NB4 (cell line): Measurements from ENCODE around the gene MTA2.

Source experiments
- POLR2A ChIP-seq: IDR thresholded peaks from 2 replicates; pipeline ENCODE4 v1.6.1; 2011; ENCODE audit warnings: mild to moderate bottlenecking; ENCODE audit not compliant: insufficient read length; ENCODE audit errors: extremely low read depth
- TF ChIP-seq, protein P1 (sequence below): IDR thresholded peaks from 2 replicates; pipeline ENCODE4 v1.6.1; 2011; ENCODE audit warnings: low read depth, low read length
- TF ChIP-seq, protein P2 (sequence below): IDR thresholded peaks from one replicate; pipeline ENCODE4 v1.5.1; 2012; ENCODE audit warnings: low read depth, low read length

DNA sequence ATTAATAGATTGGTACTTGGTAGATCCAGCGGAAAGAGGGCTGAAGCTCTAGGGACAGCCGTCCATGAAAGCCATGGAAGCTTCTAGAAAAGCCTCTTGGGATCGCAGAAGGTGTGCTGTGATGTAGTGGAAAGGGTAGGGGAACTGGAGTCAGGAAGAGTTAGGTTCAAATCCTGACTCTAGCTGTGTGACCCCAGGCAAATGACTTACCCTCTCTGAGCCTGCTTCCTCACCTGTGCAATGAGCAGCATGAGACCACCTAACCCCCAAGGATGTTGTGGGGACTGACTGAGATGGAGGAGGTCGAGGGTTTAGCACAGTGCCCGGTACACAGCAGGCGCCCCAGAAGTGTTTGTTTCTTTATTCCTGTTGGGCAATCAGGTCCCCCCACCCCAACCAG, 8.7 kb upstream of the MTA2 start:
- TF ChIP-seq, protein P1, sequence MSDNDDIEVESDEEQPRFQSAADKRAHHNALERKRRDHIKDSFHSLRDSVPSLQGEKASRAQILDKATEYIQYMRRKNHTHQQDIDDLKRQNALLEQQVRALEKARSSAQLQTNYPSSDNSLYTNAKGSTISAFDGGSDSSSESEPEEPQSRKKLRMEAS: no peak
- TF ChIP-seq, protein P2, sequence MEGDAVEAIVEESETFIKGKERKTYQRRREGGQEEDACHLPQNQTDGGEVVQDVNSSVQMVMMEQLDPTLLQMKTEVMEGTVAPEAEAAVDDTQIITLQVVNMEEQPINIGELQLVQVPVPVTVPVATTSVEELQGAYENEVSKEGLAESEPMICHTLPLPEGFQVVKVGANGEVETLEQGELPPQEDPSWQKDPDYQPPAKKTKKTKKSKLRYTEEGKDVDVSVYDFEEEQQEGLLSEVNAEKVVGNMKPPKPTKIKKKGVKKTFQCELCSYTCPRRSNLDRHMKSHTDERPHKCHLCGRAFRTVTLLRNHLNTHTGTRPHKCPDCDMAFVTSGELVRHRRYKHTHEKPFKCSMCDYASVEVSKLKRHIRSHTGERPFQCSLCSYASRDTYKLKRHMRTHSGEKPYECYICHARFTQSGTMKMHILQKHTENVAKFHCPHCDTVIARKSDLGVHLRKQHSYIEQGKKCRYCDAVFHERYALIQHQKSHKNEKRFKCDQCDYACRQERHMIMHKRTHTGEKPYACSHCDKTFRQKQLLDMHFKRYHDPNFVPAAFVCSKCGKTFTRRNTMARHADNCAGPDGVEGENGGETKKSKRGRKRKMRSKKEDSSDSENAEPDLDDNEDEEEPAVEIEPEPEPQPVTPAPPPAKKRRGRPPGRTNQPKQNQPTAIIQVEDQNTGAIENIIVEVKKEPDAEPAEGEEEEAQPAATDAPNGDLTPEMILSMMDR: no peak
- no peak for TF ChIP-seq POLR2A
